ENCODE measurements around the gene MYMK.

- TF ChIP-seq POLR2A (IDR thresholded peaks at IDR 0.05) (no peak), CTCF (IDR thresholded peaks at IDR 0.05) (no peak), POLR2AphosphoS5 (IDR thresholded peaks at IDR 0.05) (no peak)
These were observed 41.1 kb downstream of the MYMK start for GRCh38 chr9:133483611-133484010.
